ENCODE results near the gene CEP128.

DNA sequence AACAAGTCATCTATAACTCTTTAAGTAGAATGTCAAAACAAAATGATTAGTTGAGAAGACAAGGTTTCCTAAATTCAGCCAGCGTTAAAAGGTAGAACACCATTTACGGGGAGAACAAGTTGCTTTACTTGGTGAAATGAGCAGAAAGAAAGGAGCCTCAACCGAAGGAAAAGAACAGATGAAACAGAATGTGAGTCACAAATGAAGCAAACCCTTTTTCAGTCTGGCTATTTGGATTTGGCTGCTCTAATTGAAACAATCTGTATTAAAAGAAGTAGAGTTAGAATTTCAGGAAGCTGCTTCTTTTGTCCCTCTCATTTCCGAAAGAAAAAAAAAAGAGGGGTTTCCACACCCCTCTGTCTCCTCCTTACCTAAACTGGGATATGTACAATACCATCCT lies 34.6 kb downstream of the CEP128 start:
- TF ChIP-seq EP300 (IDR thresholded peaks at IDR 0.05), result no peak
- TF ChIP-seq POLR2A (IDR thresholded peaks at IDR 0.05), result no peak
- TF ChIP-seq, protein P1, sequence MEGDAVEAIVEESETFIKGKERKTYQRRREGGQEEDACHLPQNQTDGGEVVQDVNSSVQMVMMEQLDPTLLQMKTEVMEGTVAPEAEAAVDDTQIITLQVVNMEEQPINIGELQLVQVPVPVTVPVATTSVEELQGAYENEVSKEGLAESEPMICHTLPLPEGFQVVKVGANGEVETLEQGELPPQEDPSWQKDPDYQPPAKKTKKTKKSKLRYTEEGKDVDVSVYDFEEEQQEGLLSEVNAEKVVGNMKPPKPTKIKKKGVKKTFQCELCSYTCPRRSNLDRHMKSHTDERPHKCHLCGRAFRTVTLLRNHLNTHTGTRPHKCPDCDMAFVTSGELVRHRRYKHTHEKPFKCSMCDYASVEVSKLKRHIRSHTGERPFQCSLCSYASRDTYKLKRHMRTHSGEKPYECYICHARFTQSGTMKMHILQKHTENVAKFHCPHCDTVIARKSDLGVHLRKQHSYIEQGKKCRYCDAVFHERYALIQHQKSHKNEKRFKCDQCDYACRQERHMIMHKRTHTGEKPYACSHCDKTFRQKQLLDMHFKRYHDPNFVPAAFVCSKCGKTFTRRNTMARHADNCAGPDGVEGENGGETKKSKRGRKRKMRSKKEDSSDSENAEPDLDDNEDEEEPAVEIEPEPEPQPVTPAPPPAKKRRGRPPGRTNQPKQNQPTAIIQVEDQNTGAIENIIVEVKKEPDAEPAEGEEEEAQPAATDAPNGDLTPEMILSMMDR (IDR thresholded peaks at IDR 0.05), result no peak
- no peak for TF ChIP-seq POLR2AphosphoS5 (IDR thresholded peaks at IDR 0.05)

Measured in suprapubic skin (tissue), 4 donors.